HG03439 (cell line): Measurements from ENCODE around the gene MSANTD7.
A peak's percentile ranks its signal among the peaks of the same experiment; 100 is the strongest.
"Not testable (repeated sequence)": the region's sequence is repeated elsewhere in the genome, so short reads cannot be mapped to it uniquely, and the experiment has no call there.

ENCODE experiments used
- ATAC-seq: cut with Tn5 transposase; IDR thresholded peaks from one replicate; pipeline ENCODE4 v1.9.1; 2021; ENCODE audit warnings: mild to moderate bottlenecking, moderate library complexity; ENCODE audit not compliant: unreplicated experiment

Gene MSANTD7, protein sequence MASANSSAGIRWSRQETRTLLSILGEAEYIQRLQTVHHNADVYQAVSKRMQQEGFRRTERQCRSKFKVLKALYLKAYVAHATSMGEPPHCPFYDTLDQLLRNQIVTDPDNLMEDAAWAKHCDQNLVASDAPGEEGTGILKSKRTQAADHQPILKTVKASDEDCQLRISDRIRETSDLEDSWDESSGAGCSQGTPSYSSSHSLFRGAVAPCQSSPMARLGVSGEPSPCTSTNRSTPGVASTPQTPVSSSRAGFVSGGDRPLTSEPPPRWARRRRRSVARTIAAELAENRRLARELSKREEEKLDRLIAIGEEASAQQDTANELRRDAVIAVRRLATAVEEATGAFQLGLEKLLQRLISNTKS

DNA sequence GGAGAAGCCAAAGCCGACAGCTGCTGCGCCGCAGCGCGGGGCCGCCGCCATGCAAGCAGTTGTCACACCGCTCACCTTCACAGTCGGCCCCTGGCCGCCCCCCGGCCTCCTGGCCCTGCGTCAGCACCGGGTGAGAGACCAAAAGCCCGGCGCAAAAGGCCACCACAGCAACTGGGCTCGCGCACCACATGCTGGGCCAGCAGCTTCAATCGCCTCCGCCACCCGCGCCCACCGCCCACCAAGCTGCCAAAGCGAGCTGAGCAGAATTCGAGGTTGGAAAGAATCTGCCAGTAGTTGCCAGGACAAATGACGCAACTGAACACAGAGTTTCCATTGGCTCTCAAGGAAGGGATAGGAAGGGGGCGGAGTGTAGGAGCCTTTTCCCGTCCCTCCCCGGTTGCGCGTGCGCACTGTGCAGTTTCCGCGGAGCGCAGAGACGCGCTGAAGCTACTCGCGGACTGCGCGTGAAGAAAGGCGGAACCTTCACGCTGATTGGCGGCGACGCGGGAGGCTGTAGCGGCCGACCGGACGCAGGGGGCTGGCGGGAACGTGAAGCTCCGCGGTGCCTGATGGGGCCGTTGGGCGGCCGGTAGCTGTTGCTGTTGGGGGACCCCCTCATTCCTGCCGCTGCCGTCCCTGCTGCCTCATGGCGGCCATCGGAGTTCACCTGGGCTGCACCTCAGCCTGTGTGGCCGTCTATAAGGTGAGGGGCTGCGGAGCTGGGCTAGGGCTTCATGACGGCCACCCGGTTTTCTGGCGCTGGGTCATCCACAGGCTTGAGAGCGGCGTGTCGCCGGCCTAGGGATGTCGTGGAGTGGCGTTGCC, at the start of gene MSANTD7, which contains the start of the genes CDNF and HSPA14:
Gene MSANTD7 (plus strand): TSS at position 550 of the 825 bp plus-strand sequence. CDS start 3,979 bp downstream, outside the sequence.
Gene CDNF (minus strand): TSS at position 281 of the 825 bp plus-strand sequence. CDS start 91 bp downstream, at position 190.
Gene HSPA14 (plus strand): TSS at position 550 of the 825 bp plus-strand sequence. CDS start 97 bp downstream, at position 647.
- ATAC-seq, result peak; percentile 87

DNA sequence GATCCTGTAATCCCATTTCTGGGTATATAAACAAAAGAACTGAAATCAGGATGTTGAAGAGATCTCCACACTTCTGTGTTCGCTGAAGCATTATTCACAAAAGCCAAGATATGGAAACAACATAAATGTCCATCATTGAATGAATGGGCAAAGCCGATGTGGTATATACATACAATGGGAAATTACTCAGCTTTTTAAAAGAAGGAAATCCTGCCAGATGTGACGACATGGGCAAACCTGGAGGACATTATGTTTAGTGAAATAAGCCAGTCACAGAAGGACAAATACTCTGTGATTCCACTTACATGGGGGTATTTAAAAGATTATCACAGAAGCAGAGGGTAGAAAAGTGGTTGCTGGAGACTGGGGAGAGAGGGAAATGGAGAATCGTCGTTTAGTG, 39.5 kb upstream of the MSANTD7 start:
- ATAC-seq, result no peak

- no peak for ATAC-seq
Observed at GRCh38 chr10:14800397-14800796, 37.7 kb upstream of the MSANTD7 start.

- no peak for ATAC-seq
Observed at GRCh38 chr10:14801723-14802122, 36.4 kb upstream of the MSANTD7 start.

DNA sequence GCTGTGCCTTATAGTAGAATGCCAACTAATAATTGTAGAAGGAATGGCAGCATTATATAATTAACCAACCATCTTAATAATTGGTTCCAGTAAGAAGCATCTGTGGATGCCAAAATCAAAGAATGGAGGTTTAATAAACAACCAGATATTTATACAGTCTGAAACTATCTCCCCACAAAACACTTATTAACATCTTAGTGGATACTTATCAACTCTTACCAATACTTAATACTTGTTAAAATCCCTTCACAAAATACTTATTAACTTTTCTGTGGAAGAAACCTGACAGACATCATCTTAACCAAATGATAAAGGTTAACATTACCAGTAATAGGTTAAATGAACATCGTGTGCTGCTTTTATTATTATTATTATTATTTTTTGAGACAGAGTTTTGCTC, 34.3 kb upstream of the MSANTD7 start:
- ATAC-seq, result no peak

DNA sequence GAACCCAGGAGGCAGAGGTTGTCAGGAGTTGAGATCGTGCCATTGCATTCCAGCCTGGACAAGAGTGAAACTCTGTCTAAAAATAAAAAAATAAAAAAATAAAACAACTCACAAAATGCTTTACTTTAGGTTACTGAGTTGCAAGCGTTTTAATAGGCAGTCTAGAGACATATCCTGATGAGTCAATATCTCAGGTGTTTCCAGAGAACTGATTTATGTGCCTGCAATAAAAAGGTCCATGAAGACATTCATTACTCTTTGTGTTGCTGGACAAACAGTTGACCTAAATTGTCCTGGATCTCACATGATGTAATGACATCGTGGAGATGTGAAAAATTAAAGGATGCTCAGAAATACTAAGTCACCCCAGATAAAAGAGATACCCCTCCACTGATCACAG, 31.8 kb upstream of the MSANTD7 start:
- ATAC-seq, result no peak

- no peak for ATAC-seq
Observed at GRCh38 chr10:14810969-14811953, 26.8 kb upstream of the MSANTD7 start.

DNA sequence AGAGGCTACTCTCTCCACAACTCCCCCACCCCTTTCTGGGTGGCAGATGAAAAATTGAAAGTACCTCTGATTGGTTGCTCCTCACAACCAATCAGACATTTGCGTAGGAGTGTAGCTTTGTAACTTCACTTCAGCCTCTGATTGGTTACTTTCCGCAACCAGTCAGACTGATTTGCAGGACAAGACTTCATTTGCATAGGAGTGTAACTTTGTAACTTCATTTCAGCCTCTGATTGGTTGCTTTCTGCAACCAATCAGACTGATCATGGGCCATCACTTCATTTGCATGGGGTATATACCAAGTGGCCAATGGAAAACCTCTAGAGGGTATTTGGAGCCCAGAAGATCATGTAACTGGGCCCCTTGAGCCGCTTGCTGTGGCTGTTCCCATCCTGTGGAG, 25.8 kb upstream of the MSANTD7 start:
- ATAC-seq, result no peak

- no peak for ATAC-seq
Observed at GRCh38 chr10:14815681-14816080, 22.4 kb upstream of the MSANTD7 start.

- not testable (repeated sequence) for ATAC-seq
Observed at GRCh38 chr10:14816717-14817116, 21.4 kb upstream of the MSANTD7 start.

DNA sequence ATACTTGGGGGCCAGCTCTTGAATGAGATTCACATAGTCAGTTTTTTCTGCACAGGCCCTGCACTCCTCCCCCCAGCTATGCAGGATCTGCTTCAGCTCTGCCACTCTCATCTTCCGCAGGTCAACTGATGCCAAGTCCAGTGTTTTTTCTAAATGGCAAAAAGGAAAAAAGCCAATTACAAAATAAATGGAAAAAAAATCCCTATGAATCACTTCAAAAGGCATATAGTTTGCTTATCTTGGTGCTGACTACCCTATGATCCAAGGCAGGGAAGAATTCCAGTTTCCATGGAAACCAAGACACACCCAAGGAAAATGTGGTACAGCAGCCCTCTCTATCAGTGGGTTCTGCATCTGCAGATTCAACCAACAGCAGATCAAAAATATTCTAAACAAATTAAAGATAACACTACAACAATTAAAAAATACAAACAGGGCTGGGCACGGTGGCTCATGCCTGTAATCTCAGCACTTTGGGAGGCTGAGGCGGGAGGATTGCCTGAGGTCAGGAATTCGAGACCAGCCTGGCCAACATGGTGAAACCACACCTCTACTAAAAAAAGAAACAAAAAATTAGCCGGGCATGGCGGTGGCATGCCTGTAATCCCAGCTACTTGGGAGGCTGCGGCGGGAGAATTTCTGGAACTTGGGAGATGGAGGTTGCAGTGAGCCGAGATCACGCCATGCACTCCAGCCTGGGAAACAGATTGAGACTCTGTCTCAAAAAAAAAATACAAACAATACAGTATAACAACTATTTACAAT, 17.9 kb upstream of the MSANTD7 start:
- ATAC-seq, result no peak

GRCh38 chr10:14820775-14821154, 17.3 kb upstream of the MSANTD7 start:
- no peak for ATAC-seq

- no peak for ATAC-seq
Observed at GRCh38 chr10:14821635-14822375, 16.3 kb upstream of the MSANTD7 start.

DNA sequence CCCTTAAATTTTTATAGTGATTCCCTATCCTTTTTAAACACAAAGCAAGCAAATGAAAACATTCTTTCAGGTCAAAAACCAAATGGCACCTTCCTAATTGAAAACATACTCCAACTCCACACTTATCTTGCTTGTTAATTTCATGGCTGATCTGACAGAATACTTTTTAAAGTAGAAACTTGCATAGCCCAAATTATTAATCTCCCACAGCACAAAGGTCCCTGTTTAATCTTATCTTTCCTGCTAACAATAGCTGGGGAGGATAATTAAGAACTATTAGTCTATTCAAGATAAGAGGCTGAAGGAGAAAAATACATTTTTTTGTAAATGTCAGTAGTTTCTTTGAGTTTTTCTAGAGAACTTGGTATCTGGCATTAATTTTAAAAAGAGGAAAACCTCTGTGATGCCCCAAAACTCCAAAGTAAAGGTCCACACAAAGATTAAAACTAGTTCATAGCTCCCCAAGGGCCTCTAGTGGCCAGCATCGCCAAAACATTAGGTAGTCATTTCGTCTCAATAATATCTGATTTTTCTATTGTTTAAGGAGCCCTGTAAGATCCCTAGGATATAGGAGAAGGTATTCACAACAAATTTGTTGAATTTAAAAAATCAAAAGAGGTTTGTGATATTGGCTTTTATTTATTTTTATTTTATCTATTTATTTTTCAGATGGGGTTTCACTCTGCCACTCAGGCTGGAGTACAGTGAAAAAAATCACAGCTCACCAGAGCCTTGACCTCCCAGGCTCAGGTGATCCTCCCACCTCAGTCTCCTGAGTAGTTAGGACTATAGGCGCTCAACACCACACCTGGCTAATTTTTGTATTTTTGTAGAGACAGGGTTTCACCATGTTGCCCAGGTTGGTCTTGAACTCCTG, 15.0 kb upstream of the MSANTD7 start:
- no peak for ATAC-seq

GRCh38 chr10:14823966-14824365, 14.1 kb upstream of the MSANTD7 start:
- ATAC-seq, result no peak

DNA sequence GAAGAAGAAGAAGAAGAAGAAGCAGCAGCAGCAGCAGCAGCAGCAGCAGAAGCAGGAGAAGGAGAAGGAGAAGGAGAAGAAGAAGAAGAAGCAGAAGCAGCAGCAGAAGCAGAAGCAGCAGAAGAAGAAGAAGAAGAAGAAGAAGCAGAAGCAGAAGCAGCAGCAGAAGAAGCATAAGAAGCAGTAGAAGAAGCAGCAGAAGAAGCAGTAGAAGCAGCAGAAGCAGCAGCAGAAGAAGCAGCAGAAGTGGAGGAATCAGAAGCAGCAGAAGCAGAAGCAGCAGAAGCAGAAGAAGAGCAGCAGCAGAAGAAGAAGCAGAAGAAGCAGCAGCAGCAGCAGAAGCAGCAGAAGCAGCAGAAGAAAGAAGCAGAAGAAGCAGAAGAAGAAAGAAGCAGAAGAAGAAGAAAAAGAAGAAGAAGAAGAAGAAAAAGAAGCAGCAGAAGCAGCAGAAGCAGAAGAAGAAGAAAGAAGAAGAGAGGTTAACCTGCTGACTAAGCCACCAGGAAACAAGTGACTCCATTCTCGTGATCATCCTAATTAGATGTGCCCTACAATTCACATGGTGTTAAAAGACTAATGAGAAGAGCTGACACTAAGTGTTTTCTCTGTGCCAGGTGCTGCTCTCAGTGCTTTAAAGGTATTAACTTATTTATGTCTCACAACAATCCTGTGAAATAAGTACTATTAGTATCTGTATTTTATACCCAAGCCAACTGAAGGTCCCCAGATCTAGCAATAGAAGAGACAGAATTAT, 11.9 kb upstream of the MSANTD7 start:
- ATAC-seq, result no peak

DNA sequence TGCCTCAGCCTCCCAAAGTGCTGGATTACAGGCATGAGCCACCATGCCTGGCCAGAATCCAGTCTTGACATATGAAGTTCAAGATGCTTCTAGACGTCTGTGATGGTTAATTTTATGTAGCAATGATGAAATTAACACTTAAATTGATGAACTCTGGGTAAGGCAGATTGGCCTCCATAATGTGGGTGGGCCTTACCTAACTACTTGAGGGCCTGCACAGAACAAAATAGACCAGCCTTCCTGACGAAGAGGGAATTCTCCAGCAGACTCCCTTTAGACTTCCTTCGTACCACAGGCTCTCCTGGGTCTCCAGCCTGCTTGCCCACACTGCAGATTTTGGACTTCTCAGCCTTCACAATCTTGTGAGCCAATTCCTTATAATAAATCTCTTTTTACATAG, 5.0 kb upstream of the MSANTD7 start:
- ATAC-seq, result no peak

DNA sequence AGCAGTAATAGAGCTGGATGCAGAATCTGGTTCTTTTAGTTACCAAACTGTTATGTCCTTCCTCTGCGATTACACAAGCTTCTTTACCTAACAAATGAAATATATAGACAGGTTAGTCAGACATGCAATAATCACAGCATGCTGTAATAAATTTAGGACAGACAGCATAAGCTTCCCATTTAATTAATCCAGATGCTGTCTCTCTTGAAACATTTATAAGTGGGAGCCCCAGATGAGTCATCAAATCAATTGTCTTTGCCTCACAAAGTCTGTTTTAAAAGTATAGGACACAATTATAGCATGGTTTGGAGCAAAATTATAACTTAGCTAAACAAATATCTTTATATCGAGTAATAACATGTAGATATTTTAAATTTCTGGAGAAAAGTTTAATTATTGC, 1.9 kb upstream of the MSANTD7 start:
- ATAC-seq, result no peak
